ENCODE measurements around the gene MTRR.

The MTRR gene

GRCh38 chr5:7881816-7882215 lies 12.9 kb downstream of the MTRR start:
- ChIA-PET CTCF (no interaction called here), POLR2A (interaction anchor here (6.2 kb wide), 1 partner anchor 13 kb away, joined by 22 read pairs; the partner anchor contains the start of genes FASTKD3 and MTRR)

GRCh38 chr5:7882926-7883325 lies 14.0 kb downstream of the MTRR start:
- peaks cover 36 to 90% of the 10 kb centered on the region in 2 experiments for H3K36me3 ChIP-seq (ENCODE audit: control insufficient read depth in 2 of 2, insufficient read depth in 1 of 2, low read length in 2 of 2)
- H3K4me1 ChIP-seq (ENCODE audit: control insufficient read depth, insufficient read depth, low read length), result no peaks in the 10 kb centered on the region
- no peaks in the 10 kb centered on the region for H3K9me3 ChIP-seq (ENCODE audit: control insufficient read depth, insufficient read depth, low read depth, low read length)
- ChIA-PET CTCF (no interaction called here), POLR2A (no interaction called here)
- no peak overlapping the region for H3K4me3 ChIP-seq (ENCODE audit: low read depth, low read length)
- TF ChIP-seq TSHZ1 (tag by site-specific recombination; IDR thresholded peaks at IDR 0.05; ENCODE audit: borderline replicate concordance) (no peak), ZSCAN30 (tag by site-specific recombination; IDR thresholded peaks at IDR 0.05) (no peak), ZNF501 (tag by site-specific recombination; IDR thresholded peaks at IDR 0.05) (no peak), ZNF274 (IDR thresholded peaks at IDR 0.05; ENCODE audit: low read length) (no peak), ZNF274 (tag by site-specific recombination; IDR thresholded peaks at IDR 0.05; ENCODE audit: borderline replicate concordance) (no peak)
- no peak overlapping the region for H3K27ac ChIP-seq (ENCODE audit: extremely low read depth, low read depth, low read length)

More at GRCh38 chr5:7881816-7882215, 12.9 kb downstream of the MTRR start:
- no peak for TF ChIP-seq ZNF169 (tag by site-specific recombination; IDR thresholded peaks at IDR 0.05)
- no peak for TF ChIP-seq ZNF677 (tag by site-specific recombination; IDR thresholded peaks at IDR 0.05)
- no peak for TF ChIP-seq ZNF707 (tag by site-specific recombination; IDR thresholded peaks at IDR 0.05)
- no peak for TF ChIP-seq ZNF596 (tag by site-specific recombination; IDR thresholded peaks at IDR 0.05)
- TF ChIP-seq ZNF302 (tag by site-specific recombination; IDR thresholded peaks at IDR 0.05; ENCODE audit: low read depth), result no peak
- TF ChIP-seq TSHZ1 (tag by site-specific recombination; IDR thresholded peaks at IDR 0.05; ENCODE audit: borderline replicate concordance), result no peak
- no peak for TF ChIP-seq ZNF138 (tag by site-specific recombination; IDR thresholded peaks at IDR 0.05; ENCODE audit: borderline replicate concordance)
- no peak for TF ChIP-seq KLF9 (tag by site-specific recombination; IDR thresholded peaks at IDR 0.05; ENCODE audit: low read depth)
- TF ChIP-seq ZNF473 (tag by site-specific recombination; IDR thresholded peaks at IDR 0.05), result no peak
- no peaks in the 10 kb centered on the region for H3K4me1 ChIP-seq (ENCODE audit: control insufficient read depth, insufficient read depth, low read length)
- H3K9me3 ChIP-seq (ENCODE audit: control insufficient read depth, insufficient read depth, low read depth, low read length), result no peaks in the 10 kb centered on the region
- H3K36me3 ChIP-seq (ENCODE audit: control insufficient read depth in 2 of 2, insufficient read depth in 1 of 2, low read length in 2 of 2), result peaks cover 42 to 94% of the 10 kb centered on the region in 2 experiments
- H3K27ac ChIP-seq (ENCODE audit: extremely low read depth, low read depth, low read length), result no peak overlapping the region
- no peak overlapping the region for H3K4me3 ChIP-seq (ENCODE audit: low read depth, low read length)

GRCh38 chr5:7884491-7885267 lies 15.7 kb downstream of the MTRR start:
- CTCF ChIA-PET, result interaction anchor here (0.7 to 3.2 kb wide), 2 partner anchors 44 to 302 kb away, joined by 4 to 15 read pairs; no protein-coding TSS in a partner anchor
- TF ChIP-seq ZNF561 (tag by site-specific recombination; IDR thresholded peaks at IDR 0.05; ENCODE audit: borderline replicate concordance) (no peak), ZNF18 (tag by site-specific recombination; IDR thresholded peaks at IDR 0.05) (no peak), ZNF221 (tag by site-specific recombination; IDR thresholded peaks at IDR 0.05; ENCODE audit: borderline replicate concordance) (no peak), ZNF175 (tag by site-specific recombination; IDR thresholded peaks at IDR 0.05) (no peak), ZNF138 (tag by site-specific recombination; IDR thresholded peaks at IDR 0.05; ENCODE audit: borderline replicate concordance) (no peak), ZBTB20 (tag by site-specific recombination; IDR thresholded peaks at IDR 0.05) (no peak), ZNF521 (tag by site-specific recombination; IDR thresholded peaks at IDR 0.05) (no peak)
- Histone ChIP-seq H3K27ac (ENCODE audit: extremely low read depth, low read depth, low read length) (no peak overlapping the region), H3K4me1 (ENCODE audit: control insufficient read depth, insufficient read depth, low read length) (no peaks in the 10 kb centered on the region), H3K9me3 (ENCODE audit: control insufficient read depth, insufficient read depth, low read depth, low read length) (no peaks in the 10 kb centered on the region), H3K4me3 (ENCODE audit: low read depth, low read length) (no peak overlapping the region), H3K36me3 (ENCODE audit: control insufficient read depth in 2 of 2, insufficient read depth in 1 of 2, low read length in 2 of 2) (peaks cover 46 to 91% of the 10 kb centered on the region in 2 experiments)
- POLR2A ChIA-PET, result no interaction called here

Data from HEK293 (cell line).